GM18505 (cell line): Measurements from ENCODE around the gene LCOR.

Source experiments
- ATAC-seq: cut with Tn5 transposase; IDR thresholded peaks from one replicate; pipeline ENCODE4 v1.9.1; 2021; ENCODE audit not compliant: unreplicated experiment
- POLR2A ChIP-seq: IDR thresholded peaks from 4 replicates; pipeline ENCODE4 v1.6.1; 2011; ENCODE audit warnings: borderline replicate concordance; ENCODE audit not compliant: insufficient read depth, insufficient read length; ENCODE audit errors: extremely low read depth

The LCOR gene

GRCh38 chr10:96951954-96952353 lies 119.9 kb downstream of the LCOR start:
- TF ChIP-seq POLR2A = no peak
- no peak for ATAC-seq

DNA sequence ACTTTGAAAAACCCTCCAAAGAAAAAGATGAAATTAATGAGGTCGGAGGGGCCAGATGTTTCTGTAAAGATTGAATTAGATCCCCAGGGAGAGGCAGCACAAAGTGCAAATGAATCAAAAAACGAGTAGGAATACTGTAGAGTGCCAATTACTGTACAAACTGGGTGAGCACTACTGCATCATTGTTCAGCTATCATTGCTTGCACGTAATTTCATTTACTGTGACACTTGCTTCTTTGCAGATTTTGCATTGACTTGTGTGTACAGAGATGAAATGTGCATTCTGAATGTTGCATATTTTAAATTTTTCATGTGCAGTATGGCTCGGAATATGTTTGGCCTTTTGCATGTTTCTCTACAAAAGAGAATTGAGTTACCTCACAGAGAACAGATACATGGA lies 123.7 kb downstream of the LCOR start:
- no peak for TF ChIP-seq POLR2A
- no peak for ATAC-seq

GRCh38 chr10:96958071-96958470 lies 126.0 kb downstream of the LCOR start:
- ATAC-seq = no peak
- TF ChIP-seq POLR2A = no peak

DNA sequence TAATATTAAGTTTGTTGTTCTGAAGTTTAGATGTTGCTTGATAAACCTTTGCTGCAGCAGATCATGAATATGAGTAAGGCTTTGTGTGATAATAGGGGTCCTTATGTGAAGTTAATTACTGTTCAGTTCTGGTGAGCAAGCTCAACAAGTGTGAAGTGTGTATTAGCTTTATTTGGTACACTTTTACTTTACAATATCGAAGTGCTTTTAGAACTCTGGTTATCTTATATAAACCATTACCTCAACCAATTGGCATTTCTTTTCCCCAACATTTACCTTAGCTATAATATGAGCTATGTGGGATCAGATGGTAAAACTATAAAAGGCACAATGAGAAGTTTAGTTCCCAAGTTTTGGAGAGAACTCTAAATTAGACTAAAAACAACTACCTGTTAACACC lies 127.6 kb downstream of the LCOR start:
- ATAC-seq = no peak
- TF ChIP-seq POLR2A = no peak

DNA sequence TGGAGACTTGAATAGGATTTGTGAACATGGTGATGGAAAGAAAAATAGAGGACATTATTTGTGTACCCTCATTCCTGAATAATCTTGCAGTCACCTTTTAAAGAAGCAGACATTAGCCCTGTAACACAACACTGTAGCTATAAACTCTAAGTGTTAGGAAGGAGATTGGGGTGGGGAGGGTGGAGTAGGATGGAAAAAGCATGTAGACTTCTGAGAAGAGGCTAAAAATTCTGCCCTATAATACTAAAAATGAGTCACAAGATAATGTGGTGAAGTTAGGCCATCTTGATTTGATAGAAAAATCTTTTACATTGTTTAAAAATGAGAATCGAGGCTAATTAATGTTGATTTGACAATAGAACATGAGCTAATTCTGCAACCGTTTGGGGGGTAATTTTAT lies 128.8 kb downstream of the LCOR start:
- no peak for ATAC-seq
- TF ChIP-seq POLR2A = no peak

DNA sequence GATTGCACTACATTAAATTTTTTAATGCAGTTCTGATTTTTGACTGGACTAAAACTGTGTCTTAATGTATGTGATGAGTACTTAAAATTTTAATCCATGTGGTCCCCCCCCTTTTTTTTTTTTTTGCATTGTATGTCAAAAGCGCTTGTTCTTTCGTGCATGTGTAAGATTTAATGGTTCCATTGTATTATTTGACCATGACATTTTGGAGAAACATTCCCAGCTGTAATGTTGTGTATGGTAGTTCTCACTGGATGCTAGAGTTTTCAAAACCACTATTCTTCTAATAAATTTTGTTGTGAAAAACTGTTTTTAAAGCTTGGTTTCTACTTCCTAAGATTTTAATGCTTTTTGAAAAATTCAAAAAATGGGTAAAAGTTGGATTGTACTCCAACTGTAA lies 132.0 kb downstream of the LCOR start:
- ATAC-seq = no peak
- TF ChIP-seq POLR2A = no peak

- no peak for ATAC-seq
- TF ChIP-seq POLR2A = no peak
Observed at GRCh38 chr10:96967847-96968246, 135.7 kb downstream of the LCOR start.

- no peak for ATAC-seq
- no peak for TF ChIP-seq POLR2A
Observed at GRCh38 chr10:96968682-96969423, 136.8 kb downstream of the LCOR start.

GRCh38 chr10:96971324-96971723 lies 139.2 kb downstream of the LCOR start:
- TF ChIP-seq POLR2A = no peak
- ATAC-seq = no peak

DNA sequence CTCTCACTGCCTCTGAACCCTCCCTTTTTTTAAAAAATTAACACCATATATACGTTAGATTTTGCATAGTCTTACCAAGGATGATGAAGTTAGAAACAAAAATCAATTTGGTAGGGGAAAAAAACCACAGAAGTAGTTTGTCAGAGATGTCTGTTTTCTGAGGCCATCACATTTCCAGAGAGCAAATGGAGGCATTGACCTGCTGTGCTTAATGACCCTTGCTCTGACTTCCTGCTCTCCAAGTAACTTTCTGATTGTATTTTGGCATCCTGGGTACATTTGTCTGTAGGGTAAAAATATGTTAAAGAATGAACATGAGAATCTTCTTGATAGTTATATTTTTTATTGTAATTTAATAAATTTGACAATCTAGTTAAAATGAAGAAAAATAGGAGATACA lies 140.2 kb downstream of the LCOR start:
- ATAC-seq = no peak

DNA sequence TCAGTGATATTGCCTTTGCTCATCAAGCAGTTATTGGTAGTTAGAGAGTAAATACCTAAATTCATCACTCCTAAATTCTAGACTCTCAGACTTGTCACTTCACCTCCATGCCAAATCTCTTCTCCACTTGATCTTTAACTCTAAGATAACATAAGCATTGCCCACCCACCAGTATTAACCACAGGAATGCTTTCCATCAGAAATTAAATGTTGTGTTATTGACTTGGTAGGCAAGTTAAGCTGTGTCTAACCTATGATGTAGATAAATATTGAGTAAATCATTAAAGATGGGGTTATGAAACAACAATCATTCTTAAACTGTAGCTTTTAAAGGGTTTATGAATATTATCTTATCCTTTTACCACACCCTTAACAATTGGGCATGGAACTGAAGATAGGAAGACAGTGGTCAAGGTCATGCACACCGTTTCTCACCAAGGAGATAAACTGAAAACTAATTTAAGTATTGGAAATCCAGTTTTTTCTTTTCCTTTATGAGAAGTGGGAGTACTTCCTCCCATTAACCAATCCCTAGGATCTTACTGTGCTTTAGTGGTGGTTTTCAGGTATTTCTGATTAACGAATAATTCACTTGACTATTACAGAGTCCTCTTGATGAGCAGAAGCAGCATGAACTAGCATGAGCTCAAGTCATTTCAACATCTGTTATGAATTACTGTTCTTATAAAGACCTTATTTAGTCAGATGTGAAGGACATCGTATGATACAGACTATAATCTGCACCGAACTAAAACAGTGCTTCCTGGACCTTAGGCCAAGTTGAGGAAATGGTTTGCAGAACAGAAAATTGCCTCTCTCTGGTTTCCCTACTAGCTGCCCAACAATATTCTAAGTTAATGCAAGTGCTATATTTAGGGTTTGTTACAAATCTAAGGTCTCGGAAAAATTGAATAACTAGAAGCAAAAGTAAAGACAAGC lies 142.0 kb downstream of the LCOR start:
- no peak for TF ChIP-seq POLR2A
- no peak for ATAC-seq

More for the DNA sequence above, 140.2 kb downstream of the LCOR start:
- TF ChIP-seq POLR2A = no peak

- no peak for ATAC-seq
Observed at GRCh38 chr10:96975136-96975535, 143.0 kb downstream of the LCOR start.

GRCh38 chr10:96978621-96979154 lies 146.6 kb downstream of the LCOR start:
- ATAC-seq = peak; percentile 47
- TF ChIP-seq POLR2A = no peak

More at GRCh38 chr10:96975136-96975535, 143.0 kb downstream of the LCOR start:
- no peak for TF ChIP-seq POLR2A
